Activated CD4-positive, CD25-positive, alpha-beta regulatory T cell treated with anti-CD3 and anti-CD28 coated beads, Interleukin-2, amount 50 U/mL, for 16 hours (primary cell): ENCODE measurements around the gene NTRK2.

ENCODE experiments used
- DNase-seq: peaks from one replicate; pipeline ENCODE4 v3.0.0-alpha.2; 2020; ENCODE audit warnings: low read depth, low spot score

Gene NTRK2

GRCh38 chr9:84681516-84682285, 12.2 kb downstream of the NTRK2 start:
- no peak for DNase-seq

GRCh38 chr9:84686068-84686467, 16.5 kb downstream of the NTRK2 start:
- DNase-seq, result no peak

GRCh38 chr9:84688956-84689355, 19.4 kb downstream of the NTRK2 start:
- no peak for DNase-seq

GRCh38 chr9:84691634-84692033, 22.1 kb downstream of the NTRK2 start:
- no peak for DNase-seq

- DNase-seq, result no peak
Measured at GRCh38 chr9:84694248-84694647, 24.7 kb downstream of the NTRK2 start.

GRCh38 chr9:84697042-84697441, 27.5 kb downstream of the NTRK2 start:
- no peak for DNase-seq

- no peak for DNase-seq
Measured at GRCh38 chr9:84697509-84698114, 28.1 kb downstream of the NTRK2 start.

GRCh38 chr9:84698323-84698722, 28.8 kb downstream of the NTRK2 start:
- no peak for DNase-seq

- DNase-seq, result no peak
Measured at GRCh38 chr9:84699984-84700383, 30.5 kb downstream of the NTRK2 start.

- no peak for DNase-seq
Measured at GRCh38 chr9:84701801-84702200, 32.3 kb downstream of the NTRK2 start.

- DNase-seq, result no peak
Measured at GRCh38 chr9:84702471-84702870, 32.9 kb downstream of the NTRK2 start.

GRCh38 chr9:84703793-84704192, 34.3 kb downstream of the NTRK2 start:
- no peak for DNase-seq

- no peak for DNase-seq
Measured at GRCh38 chr9:84705128-84705527, 35.6 kb downstream of the NTRK2 start.

GRCh38 chr9:84708400-84708799, 38.9 kb downstream of the NTRK2 start:
- no peak for DNase-seq

- no peak for DNase-seq
Measured at GRCh38 chr9:84709056-84709455, 39.5 kb downstream of the NTRK2 start.

GRCh38 chr9:84710701-84711397, 41.3 kb downstream of the NTRK2 start:
- no peak for DNase-seq

GRCh38 chr9:84711398-84711777, 41.9 kb downstream of the NTRK2 start:
- DNase-seq, result no peak

- DNase-seq, result no peak
Measured at GRCh38 chr9:84711936-84712335, 42.4 kb downstream of the NTRK2 start.

- DNase-seq, result no peak
Measured at GRCh38 chr9:84716217-84716616, 46.7 kb downstream of the NTRK2 start.

GRCh38 chr9:84718476-84718875, 48.9 kb downstream of the NTRK2 start:
- no peak for DNase-seq

GRCh38 chr9:84722388-84722989, 53.0 kb downstream of the NTRK2 start:
- DNase-seq, result no peak

- no peak for DNase-seq
Measured at GRCh38 chr9:84723426-84723825, 53.9 kb downstream of the NTRK2 start.
